ENCODE results near the gene ASMTL. TPM values are rescaled to one million over a fixed set of nuclear protein-coding genes. Genes with fewer than 3 reads are reported as not detected.

ASMTL gene
- total RNA-seq, 1 donor from 2014 or later, result 46.1 TPM

DNA sequence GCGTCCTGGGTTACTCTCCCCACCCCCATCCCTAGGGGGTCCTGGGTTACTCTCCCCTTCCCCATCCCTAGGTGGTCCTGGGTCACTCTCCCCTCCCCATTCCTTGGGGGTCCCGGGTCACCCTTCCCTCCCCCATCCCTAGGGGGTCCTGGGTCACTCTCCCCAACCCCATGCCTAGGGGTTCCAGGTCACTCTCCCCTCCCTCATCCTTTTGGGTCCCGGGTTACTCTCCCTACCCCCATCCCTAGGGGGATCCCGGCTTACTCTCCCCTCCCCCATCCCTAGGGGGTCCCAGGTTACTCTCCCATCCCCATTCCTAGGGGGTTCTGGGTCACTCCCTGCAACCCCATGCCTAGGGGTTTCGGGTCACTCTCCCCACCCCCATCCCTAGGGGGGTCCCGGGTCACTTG, 1.5 kb downstream of the ASMTL start:
- H3K9ac ChIP-seq, result no peak overlapping the region
- peaks cover 10% of the 10 kb centered on the region for H3F3A ChIP-seq (ENCODE audit: low read depth)
- peaks cover 5% of the 10 kb centered on the region for H3K4me1 Mint-ChIP-seq
- peaks cover 5% of the 10 kb centered on the region for H3K36me3 ChIP-seq
- H3K4me3 ChIP-seq, result peak overlapping the region; percentile 98
- peaks cover 35% of the 10 kb centered on the region for H3K36me3 Mint-ChIP-seq
- peaks cover 63% of the 10 kb centered on the region for H3K79me2 ChIP-seq (ENCODE audit: low read depth)
- H3K9me3 Mint-ChIP-seq, result peaks cover 36% of the 10 kb centered on the region
- no peak overlapping the region for H3K27ac Mint-ChIP-seq
- peaks cover 8% of the 10 kb centered on the region for H4K20me1 ChIP-seq (ENCODE audit: low read depth)
- peaks cover 2% of the 10 kb centered on the region for H3K4me1 ChIP-seq
- no peaks in the 10 kb centered on the region for H3K27me3 ChIP-seq
- no peak overlapping the region for H2AFZ ChIP-seq (replicated peaks)
- DNase-seq (ENCODE audit: low spot score), result no peak
- TF ChIP-seq, protein P1, sequence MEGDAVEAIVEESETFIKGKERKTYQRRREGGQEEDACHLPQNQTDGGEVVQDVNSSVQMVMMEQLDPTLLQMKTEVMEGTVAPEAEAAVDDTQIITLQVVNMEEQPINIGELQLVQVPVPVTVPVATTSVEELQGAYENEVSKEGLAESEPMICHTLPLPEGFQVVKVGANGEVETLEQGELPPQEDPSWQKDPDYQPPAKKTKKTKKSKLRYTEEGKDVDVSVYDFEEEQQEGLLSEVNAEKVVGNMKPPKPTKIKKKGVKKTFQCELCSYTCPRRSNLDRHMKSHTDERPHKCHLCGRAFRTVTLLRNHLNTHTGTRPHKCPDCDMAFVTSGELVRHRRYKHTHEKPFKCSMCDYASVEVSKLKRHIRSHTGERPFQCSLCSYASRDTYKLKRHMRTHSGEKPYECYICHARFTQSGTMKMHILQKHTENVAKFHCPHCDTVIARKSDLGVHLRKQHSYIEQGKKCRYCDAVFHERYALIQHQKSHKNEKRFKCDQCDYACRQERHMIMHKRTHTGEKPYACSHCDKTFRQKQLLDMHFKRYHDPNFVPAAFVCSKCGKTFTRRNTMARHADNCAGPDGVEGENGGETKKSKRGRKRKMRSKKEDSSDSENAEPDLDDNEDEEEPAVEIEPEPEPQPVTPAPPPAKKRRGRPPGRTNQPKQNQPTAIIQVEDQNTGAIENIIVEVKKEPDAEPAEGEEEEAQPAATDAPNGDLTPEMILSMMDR (IDR thresholded peaks at IDR 0.05), result no peak
- TF ChIP-seq EZH2phosphoT487 (IDR thresholded peaks at IDR 0.05) (no peak), EZH2 (IDR thresholded peaks at IDR 0.05) (no peak)
- peak overlapping the region; percentile 79 for H3K4me2 ChIP-seq
- peaks cover 10% of the 10 kb centered on the region for H3K9me3 ChIP-seq (ENCODE audit: low read depth)
- H3K27ac ChIP-seq, result no peak overlapping the region
- peaks cover 7% of the 10 kb centered on the region for H3K27me3 Mint-ChIP-seq (ENCODE audit: insufficient read depth, low read depth)
- peak overlapping the region; percentile 92 for H3K4me3 Mint-ChIP-seq

DNA sequence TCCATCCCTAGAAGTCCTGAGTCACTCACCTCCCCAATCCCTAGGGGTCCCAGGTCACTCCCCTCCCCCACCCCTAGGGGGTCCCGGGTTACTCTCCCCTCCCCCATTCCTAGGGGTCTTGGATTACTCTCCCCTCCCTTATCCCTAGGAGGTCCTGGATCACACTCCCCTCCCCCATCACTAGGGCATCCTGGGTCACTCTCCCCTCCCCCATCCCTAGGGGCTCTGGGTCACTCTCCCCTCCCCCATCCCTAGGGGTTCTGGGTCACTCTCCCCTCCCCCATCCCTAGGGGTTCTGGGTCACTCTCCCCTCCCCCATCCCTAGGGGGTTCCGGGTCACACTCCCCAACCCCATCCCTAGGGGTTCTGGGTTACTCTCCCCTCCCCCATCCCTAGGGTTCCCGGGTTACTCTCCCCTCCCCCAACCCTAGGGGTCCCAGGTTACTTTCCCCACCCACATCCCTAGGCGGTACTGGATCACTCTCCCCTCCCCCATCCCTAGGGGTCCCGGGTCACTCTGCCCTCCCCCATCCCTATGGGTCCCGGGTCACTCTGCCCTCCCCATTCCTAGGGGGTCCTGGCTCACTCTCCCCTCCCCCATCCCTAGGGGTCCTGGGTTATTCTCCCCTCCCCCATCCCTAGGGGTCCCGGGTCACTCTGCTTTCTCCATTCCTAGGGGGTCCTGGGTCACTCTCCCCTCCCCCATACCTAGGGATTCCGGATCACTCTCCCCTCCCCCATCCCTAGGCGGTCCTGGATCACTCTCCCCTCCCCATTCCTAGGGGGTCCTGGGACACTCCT, 2.1 kb downstream of the ASMTL start:
- no peaks in the 10 kb centered on the region for H3K27me3 ChIP-seq
- Mint-ChIP-seq H3K4me3 (no peak overlapping the region), H3K27me3 (ENCODE audit: insufficient read depth, low read depth) (peaks cover 8% of the 10 kb centered on the region), H3K9me3 (peaks cover 42% of the 10 kb centered on the region), H3K27ac (no peak overlapping the region), H3K4me1 (peaks cover 5% of the 10 kb centered on the region), H3K36me3 (peaks cover 41% of the 10 kb centered on the region)
- peaks cover 8% of the 10 kb centered on the region for H4K20me1 ChIP-seq (ENCODE audit: low read depth)
- no peak overlapping the region for H3K9ac ChIP-seq
- H3F3A ChIP-seq (ENCODE audit: low read depth), result peaks cover 10% of the 10 kb centered on the region
- no peak overlapping the region for H2AFZ ChIP-seq (replicated peaks)
- no peak overlapping the region for H3K4me2 ChIP-seq
- TF ChIP-seq, protein P1 (IDR thresholded peaks at IDR 0.05), result no peak
- TF ChIP-seq EZH2phosphoT487 (IDR thresholded peaks at IDR 0.05) (no peak), EZH2 (IDR thresholded peaks at IDR 0.05) (no peak)
- DNase-seq (ENCODE audit: low spot score), result no peak
- peaks cover 69% of the 10 kb centered on the region for H3K79me2 ChIP-seq (ENCODE audit: low read depth)
- peaks cover 10% of the 10 kb centered on the region for H3K9me3 ChIP-seq (ENCODE audit: low read depth)
- H3K4me3 ChIP-seq, result no peak overlapping the region
- no peak overlapping the region for H3K27ac ChIP-seq
- H3K4me1 ChIP-seq, result peaks cover 2% of the 10 kb centered on the region
- H3K36me3 ChIP-seq, result peaks cover 5% of the 10 kb centered on the region

DNA sequence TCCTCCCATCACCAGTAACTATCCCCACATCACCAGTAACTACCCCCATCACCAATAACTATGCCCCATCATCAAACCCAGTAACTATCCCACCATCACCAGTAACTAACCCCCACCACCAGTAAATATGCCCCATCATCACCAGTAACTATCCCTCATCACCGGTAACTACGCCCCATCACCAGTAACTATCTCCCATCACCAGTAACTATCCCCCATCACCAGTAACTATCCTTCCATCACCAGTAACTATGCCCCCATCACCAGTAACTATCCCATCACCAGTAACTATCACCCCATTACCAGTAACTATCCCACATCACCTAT, 2.9 kb downstream of the ASMTL start:
- Histone ChIP-seq H2AFZ (replicated peaks) (no peak overlapping the region), H3K9me3 (ENCODE audit: low read depth) (peaks cover 10% of the 10 kb centered on the region), H3K79me2 (ENCODE audit: low read depth) (peaks cover 77% of the 10 kb centered on the region), H3K4me2 (no peak overlapping the region), H3K4me1 (peaks cover 2% of the 10 kb centered on the region), H3F3A (ENCODE audit: low read depth) (peaks cover 10% of the 10 kb centered on the region), H3K9ac (no peak overlapping the region), H3K27me3 (no peaks in the 10 kb centered on the region), H4K20me1 (ENCODE audit: low read depth) (peaks cover 8% of the 10 kb centered on the region), H3K4me3 (no peak overlapping the region), H3K27ac (no peak overlapping the region), H3K36me3 (peaks cover 5% of the 10 kb centered on the region)
- H3K27me3 Mint-ChIP-seq (ENCODE audit: insufficient read depth, low read depth), result peaks cover 10% of the 10 kb centered on the region
- TF ChIP-seq, protein P1 (IDR thresholded peaks at IDR 0.05), result no peak
- TF ChIP-seq EZH2phosphoT487 (IDR thresholded peaks at IDR 0.05) (no peak), EZH2 (IDR thresholded peaks at IDR 0.05) (no peak)
- no peak for DNase-seq (ENCODE audit: low spot score)
- H3K36me3 Mint-ChIP-seq, result peaks cover 49% of the 10 kb centered on the region
- H3K4me1 Mint-ChIP-seq, result peaks cover 5% of the 10 kb centered on the region
- H3K4me3 Mint-ChIP-seq, result peak overlapping the region; percentile 5
- peaks cover 49% of the 10 kb centered on the region for H3K9me3 Mint-ChIP-seq
- H3K27ac Mint-ChIP-seq, result no peak overlapping the region
